Measurements from ENCODE around the gene ABCC11.

Gene ABCC11

DNA sequence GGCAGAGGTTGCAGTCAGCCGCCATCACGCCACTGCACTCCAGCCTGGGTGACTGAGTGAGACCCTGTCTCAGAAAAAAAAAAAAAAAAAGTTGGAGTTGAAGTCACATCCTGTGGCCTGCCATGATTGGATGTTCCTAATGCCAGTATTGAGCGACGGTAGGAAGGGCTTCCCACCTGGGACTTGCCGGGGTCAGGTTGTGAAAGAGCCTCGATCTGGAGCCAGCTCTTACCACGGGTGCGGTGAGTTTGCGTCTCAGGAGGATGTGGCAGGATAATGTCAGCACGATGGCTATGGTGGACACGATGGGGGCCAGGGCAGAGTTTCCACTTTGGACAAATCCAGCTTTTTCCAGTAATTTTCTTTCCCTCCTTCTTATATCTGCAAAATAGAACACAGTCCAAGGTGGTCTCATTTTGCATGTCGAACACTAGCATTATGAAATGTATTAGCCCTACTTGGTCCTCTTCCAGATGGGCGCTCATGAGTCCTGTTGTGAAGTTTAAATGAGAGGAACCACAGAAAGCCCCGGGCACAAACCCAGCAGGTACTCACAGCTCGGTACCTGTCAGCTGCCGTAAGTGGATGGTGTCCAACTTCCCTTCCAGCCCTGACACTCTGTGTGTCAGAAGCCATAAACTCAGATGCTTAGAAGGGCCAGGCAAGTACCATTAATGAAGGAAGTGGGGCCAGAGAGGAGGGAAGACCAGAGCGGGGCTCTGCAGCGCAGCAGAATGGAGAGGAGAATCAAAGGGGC, 113.7 kb downstream of the ABCC11 start:
- Mint-ChIP-seq H3K4me1 (ENCODE audit: low read depth) (no peaks in the 10 kb centered on the region), H3K27me3 (peaks cover 6% of the 10 kb centered on the region), H3K27ac (no peak overlapping the region), H3K4me3 (no peak overlapping the region), H3K36me3 (ENCODE audit: low read depth) (no peaks in the 10 kb centered on the region), H3K9me3 (no peaks in the 10 kb centered on the region)
- intact Hi-C loops (cut with micrococcal nuclease) = no loop called here

DNA sequence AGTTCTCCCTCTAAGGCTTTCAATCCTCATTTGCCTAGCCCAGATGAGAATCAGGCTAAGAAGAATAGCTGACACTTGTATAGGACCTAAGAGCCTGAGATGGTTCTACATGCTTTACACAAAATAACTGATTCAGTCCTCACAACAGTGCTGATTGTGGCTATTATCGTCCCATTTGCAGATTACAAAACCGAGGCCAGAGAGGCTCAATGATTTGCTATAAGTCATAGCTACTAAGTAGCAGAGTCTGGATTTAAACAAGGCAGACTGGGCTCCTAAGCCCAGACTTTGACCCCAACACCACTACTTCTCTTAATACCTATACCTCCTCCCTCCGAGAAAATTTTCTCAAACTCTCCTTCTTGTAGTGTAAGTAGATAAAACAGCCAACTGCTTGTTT, 114.6 kb downstream of the ABCC11 start:
- H3K36me3 Mint-ChIP-seq (ENCODE audit: low read depth) = no peaks in the 10 kb centered on the region
- no peak overlapping the region for H3K4me3 Mint-ChIP-seq
- peaks cover 6% of the 10 kb centered on the region for H3K27me3 Mint-ChIP-seq
- H3K4me1 Mint-ChIP-seq (ENCODE audit: low read depth) = no peaks in the 10 kb centered on the region
- no peaks in the 10 kb centered on the region for H3K9me3 Mint-ChIP-seq
- no peak overlapping the region for H3K27ac Mint-ChIP-seq
- intact Hi-C loops (cut with micrococcal nuclease) = no loop called here

DNA sequence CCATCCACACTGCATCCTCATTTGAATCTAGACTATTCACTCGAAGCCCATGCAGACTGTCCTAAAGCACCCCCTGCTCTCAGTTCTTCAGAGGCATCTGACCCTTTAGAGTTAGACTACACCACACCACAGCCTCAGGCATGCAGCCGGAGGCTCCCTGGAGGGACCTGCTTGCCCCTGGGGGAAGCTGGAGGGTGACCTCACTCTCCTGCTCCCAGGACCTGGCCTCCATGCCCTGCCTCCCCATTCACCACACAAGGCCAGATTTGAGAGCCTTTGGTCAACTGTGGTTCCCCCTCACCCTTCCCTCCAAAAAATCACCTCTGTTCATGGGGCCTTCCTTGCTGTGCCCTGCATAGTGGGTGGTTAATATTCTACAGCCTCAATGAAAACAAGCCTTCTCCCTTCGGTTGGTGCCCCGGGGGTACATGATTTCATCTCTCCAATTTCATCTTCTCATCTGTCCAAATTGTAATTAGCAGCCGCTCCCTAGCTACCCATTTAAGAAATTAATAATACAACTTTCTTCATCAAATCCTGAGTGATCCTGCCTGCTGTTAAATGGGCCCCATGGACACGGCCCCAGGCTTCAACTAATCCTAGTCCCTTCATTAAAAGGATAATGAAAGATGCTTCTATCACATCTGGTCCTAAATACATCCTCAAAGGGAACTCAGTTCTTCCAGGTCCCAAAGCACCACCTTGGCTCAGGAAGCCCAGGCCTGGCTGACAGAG, 116.0 kb downstream of the ABCC11 start:
- Mint-ChIP-seq H3K36me3 (ENCODE audit: low read depth) (no peaks in the 10 kb centered on the region), H3K27ac (no peak overlapping the region)
- intact Hi-C loops (cut with micrococcal nuclease) = no loop called here

DNA sequence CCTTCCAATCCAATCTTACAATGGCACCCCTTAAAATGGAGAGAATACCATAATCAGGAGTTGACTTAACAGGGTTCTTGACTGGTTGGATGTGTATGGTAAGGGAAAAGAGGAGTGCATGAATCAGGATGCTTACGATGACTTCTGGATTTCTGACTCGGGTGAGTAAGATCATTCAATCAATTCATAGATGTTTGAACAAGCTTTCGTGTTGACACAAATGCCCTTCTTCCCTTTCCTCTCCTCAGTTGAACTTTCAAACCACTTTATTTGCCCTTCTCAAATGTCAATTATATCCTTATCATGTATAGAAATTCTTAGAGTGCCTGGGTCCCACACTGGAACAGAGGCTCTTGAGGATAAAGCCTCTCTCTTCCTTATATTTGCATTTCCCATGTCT, 117.4 kb downstream of the ABCC11 start:
- Mint-ChIP-seq H3K36me3 (ENCODE audit: low read depth) (no peaks in the 10 kb centered on the region), H3K9me3 (no peaks in the 10 kb centered on the region), H3K4me1 (ENCODE audit: low read depth) (no peaks in the 10 kb centered on the region), H3K27me3 (peaks cover 5% of the 10 kb centered on the region), H3K4me3 (no peak overlapping the region), H3K27ac (no peak overlapping the region)
- intact Hi-C loops (cut with micrococcal nuclease) = no loop called here

More for the DNA sequence above, 116.0 kb downstream of the ABCC11 start:
- Mint-ChIP-seq H3K4me1 (ENCODE audit: low read depth) (no peaks in the 10 kb centered on the region), H3K27me3 (peaks cover 6% of the 10 kb centered on the region), H3K9me3 (no peaks in the 10 kb centered on the region), H3K4me3 (no peak overlapping the region)

DNA sequence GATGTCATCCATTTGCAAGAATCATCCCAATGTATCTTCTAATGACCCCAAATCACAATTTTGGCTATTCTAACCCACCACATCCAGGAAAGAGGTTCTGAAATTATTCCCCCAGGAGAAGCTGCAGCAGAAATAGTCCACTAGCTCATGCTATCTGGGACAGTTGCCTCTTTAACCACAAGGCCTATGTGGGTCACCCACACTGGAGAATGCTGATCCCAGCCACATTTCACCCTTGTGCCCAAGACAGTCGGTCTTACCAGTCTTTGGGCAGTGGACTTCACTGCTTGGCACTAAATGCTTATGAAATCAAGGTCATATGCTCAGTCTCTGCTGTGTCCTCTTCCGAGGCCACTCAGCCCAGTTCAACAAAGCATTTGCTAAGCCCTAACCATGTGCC, 118.6 kb downstream of the ABCC11 start:
- Mint-ChIP-seq H3K9me3 (no peaks in the 10 kb centered on the region), H3K27me3 (peaks cover 7% of the 10 kb centered on the region), H3K27ac (no peak overlapping the region), H3K4me3 (no peak overlapping the region), H3K36me3 (ENCODE audit: low read depth) (no peaks in the 10 kb centered on the region), H3K4me1 (ENCODE audit: low read depth) (no peaks in the 10 kb centered on the region)
- intact Hi-C loops (cut with micrococcal nuclease) = no loop called here

- intact Hi-C loops (cut with micrococcal nuclease) = no loop called here
- H3K27me3 Mint-ChIP-seq = peaks cover 5% of the 10 kb centered on the region
- H3K4me3 Mint-ChIP-seq = no peak overlapping the region
- no peaks in the 10 kb centered on the region for H3K36me3 Mint-ChIP-seq (ENCODE audit: low read depth)
- H3K9me3 Mint-ChIP-seq = no peaks in the 10 kb centered on the region
- no peaks in the 10 kb centered on the region for H3K4me1 Mint-ChIP-seq (ENCODE audit: low read depth)
- no peak overlapping the region for H3K27ac Mint-ChIP-seq
Measured at GRCh38 chr16:48126801-48127644, 120.3 kb downstream of the ABCC11 start.

GRCh38 chr16:48125888-48126287, 121.5 kb downstream of the ABCC11 start:
- H3K4me3 Mint-ChIP-seq = no peak overlapping the region
- H3K36me3 Mint-ChIP-seq (ENCODE audit: low read depth) = no peaks in the 10 kb centered on the region
- peaks cover 2% of the 10 kb centered on the region for H3K27me3 Mint-ChIP-seq
- no peaks in the 10 kb centered on the region for H3K9me3 Mint-ChIP-seq
- H3K27ac Mint-ChIP-seq = no peak overlapping the region
- intact Hi-C loops (cut with micrococcal nuclease) = no loop called here
- no peaks in the 10 kb centered on the region for H3K4me1 Mint-ChIP-seq (ENCODE audit: low read depth)

DNA sequence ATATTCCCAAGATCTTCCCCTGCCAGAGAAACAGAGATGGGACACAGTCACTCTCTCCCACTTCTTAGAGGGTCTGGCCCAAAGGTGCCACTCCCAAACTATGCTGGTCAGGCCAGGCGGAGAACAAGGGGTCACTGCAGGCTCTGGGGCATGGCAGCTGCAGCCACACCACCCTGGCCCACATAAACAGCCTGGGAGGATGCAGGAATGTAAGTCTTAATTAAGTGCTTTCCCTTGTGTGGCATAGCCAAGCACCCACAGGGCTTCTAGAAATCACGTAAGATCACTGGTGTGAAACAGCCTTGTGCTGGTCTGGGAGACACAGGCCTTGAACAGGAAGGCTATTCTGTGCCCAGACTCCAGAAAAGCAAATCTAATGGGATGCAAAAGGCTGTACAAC, 123.1 kb downstream of the ABCC11 start:
- Mint-ChIP-seq H3K4me1 (ENCODE audit: low read depth) (no peaks in the 10 kb centered on the region), H3K9me3 (no peaks in the 10 kb centered on the region), H3K27me3 (peaks cover 2% of the 10 kb centered on the region), H3K36me3 (ENCODE audit: low read depth) (no peaks in the 10 kb centered on the region), H3K27ac (no peak overlapping the region), H3K4me3 (no peak overlapping the region)
- intact Hi-C loops (cut with micrococcal nuclease) = no loop called here

DNA sequence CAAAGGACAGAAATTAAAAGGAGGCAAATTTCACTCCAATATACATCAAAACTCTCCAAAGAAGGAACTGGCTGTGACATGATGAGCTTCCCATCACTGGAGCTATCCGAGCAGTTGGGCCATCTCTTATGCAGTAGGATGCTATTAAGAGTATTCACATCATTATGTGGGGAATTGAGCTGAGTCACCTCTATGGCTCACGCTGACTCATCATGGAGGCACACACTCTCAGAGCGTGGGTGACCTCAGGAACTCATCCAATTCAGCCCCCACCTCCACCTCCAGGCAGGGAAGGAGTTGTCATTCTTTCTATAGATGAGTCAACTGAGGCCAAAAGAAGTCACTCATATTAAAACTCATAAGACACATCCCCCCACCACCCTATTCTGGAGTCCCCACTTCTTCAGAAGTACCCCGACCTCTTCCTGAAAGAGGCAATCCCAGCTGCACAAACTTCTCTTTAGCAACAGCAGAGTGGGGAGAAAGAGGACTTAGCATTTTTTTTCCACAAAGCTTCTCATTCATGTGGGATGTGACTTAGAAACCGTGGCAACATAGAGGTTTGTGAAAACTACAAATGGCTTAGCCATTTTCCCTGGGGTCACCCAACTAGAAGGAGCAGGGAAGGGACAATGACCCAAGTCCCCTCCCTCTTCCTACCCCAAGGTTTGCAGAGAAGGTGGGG, 124.1 kb downstream of the ABCC11 start:
- Mint-ChIP-seq H3K4me1 (ENCODE audit: low read depth) (no peaks in the 10 kb centered on the region), H3K9me3 (no peaks in the 10 kb centered on the region), H3K36me3 (ENCODE audit: low read depth) (no peaks in the 10 kb centered on the region), H3K27me3 (peaks cover 2% of the 10 kb centered on the region), H3K27ac (no peak overlapping the region), H3K4me3 (no peak overlapping the region)
- intact Hi-C loops (cut with micrococcal nuclease) = no loop called here

GRCh38 chr16:48121276-48121675, 126.1 kb downstream of the ABCC11 start:
- no peak overlapping the region for H3K27ac Mint-ChIP-seq
- intact Hi-C loops (cut with micrococcal nuclease) = no loop called here
- peaks cover 2% of the 10 kb centered on the region for H3K27me3 Mint-ChIP-seq
- no peak overlapping the region for H3K4me3 Mint-ChIP-seq
- no peaks in the 10 kb centered on the region for H3K4me1 Mint-ChIP-seq (ENCODE audit: low read depth)
- no peaks in the 10 kb centered on the region for H3K9me3 Mint-ChIP-seq
- H3K36me3 Mint-ChIP-seq (ENCODE audit: low read depth) = no peaks in the 10 kb centered on the region

- intact Hi-C loops (cut with micrococcal nuclease) = no loop called here
- no peak overlapping the region for H3K4me3 Mint-ChIP-seq
- H3K36me3 Mint-ChIP-seq (ENCODE audit: low read depth) = no peaks in the 10 kb centered on the region
- no peaks in the 10 kb centered on the region for H3K4me1 Mint-ChIP-seq (ENCODE audit: low read depth)
- H3K9me3 Mint-ChIP-seq = no peaks in the 10 kb centered on the region
- H3K27me3 Mint-ChIP-seq = no peaks in the 10 kb centered on the region
- H3K27ac Mint-ChIP-seq = no peak overlapping the region
Measured at GRCh38 chr16:48118841-48119240, 128.5 kb downstream of the ABCC11 start.

DNA sequence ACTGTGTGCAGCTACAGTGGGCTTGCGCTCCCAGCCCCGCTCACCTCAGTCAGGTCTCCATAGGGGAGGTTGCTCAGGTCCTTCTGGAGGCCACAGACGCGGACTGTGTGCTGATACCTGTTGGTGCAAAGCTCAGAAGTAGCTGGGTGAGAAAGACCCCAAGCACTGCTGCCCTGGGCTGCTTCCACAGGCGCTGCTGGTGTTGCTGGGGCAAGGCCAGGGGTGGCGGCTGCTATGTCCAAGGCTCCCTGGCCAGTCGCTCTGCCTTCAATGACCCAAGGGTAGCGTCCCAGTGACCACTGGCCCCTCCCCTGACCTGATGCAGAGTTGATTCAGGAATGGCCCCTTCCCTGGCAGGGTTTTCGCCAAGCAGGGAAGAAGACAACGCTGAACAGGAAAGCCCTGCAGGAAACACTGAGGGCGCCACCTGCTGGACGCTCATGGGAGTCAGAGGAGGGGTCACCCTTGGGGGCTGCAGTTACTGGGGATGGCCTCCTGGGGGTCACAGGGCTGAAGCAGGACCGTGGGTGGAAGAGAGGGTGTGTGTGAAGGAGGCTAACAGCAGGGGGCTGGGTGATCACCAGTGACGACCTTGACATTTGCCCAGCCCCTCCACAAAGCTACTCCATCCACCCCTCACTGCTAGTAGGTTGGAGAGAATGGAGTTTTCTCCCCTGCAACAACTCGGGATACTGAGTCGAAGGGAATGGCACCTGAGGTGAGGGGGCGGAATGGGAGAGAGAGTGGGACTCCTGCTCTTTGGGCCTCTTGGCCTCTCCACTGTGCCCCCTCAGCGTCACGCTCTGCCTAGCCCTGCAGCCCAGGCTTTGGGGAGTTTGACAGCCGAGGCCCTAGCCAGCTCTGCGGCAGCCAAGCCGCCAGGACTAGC, 129.9 kb downstream of the ABCC11 start:
- H3K4me1 Mint-ChIP-seq (ENCODE audit: low read depth) = no peaks in the 10 kb centered on the region
- intact Hi-C loops (cut with micrococcal nuclease) = no loop called here

More for the DNA sequence above, 129.9 kb downstream of the ABCC11 start:
- Mint-ChIP-seq H3K36me3 (ENCODE audit: low read depth) (no peaks in the 10 kb centered on the region), H3K9me3 (no peaks in the 10 kb centered on the region), H3K27ac (no peak overlapping the region), H3K4me3 (no peak overlapping the region), H3K27me3 (no peaks in the 10 kb centered on the region)
